GM12874 (cell line): Measurements from ENCODE around the gene CPNE1.

Source experiments
- TF ChIP-seq, protein P1 (sequence below): IDR thresholded peaks from 2 replicates; pipeline ENCODE4 v1.5.1; 2011; ENCODE audit warnings: low read depth, mild to moderate bottlenecking, control low read depth, low read length, moderate library complexity; ENCODE audit not compliant: insufficient read depth

Gene CPNE1

DNA sequence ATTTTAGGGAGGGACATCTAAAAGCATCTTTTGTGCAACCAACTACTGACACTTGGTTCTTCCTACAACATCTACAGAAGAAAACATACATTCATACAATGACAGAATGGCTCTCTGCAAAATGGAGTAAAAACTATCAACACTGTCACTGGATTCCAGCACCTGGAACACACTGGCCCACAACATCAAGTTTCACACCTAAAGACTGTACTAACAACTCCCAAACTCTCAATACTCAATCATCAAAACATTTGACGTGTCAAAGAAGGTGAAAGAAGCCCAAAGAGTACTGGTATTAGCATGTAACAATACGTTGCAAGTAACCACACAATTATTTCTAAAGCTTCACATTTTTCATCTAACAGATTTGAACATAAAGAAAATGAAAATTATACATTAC, 2.1 kb downstream of the CPNE1 start:
- TF ChIP-seq, protein P1, sequence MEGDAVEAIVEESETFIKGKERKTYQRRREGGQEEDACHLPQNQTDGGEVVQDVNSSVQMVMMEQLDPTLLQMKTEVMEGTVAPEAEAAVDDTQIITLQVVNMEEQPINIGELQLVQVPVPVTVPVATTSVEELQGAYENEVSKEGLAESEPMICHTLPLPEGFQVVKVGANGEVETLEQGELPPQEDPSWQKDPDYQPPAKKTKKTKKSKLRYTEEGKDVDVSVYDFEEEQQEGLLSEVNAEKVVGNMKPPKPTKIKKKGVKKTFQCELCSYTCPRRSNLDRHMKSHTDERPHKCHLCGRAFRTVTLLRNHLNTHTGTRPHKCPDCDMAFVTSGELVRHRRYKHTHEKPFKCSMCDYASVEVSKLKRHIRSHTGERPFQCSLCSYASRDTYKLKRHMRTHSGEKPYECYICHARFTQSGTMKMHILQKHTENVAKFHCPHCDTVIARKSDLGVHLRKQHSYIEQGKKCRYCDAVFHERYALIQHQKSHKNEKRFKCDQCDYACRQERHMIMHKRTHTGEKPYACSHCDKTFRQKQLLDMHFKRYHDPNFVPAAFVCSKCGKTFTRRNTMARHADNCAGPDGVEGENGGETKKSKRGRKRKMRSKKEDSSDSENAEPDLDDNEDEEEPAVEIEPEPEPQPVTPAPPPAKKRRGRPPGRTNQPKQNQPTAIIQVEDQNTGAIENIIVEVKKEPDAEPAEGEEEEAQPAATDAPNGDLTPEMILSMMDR: no peak

DNA sequence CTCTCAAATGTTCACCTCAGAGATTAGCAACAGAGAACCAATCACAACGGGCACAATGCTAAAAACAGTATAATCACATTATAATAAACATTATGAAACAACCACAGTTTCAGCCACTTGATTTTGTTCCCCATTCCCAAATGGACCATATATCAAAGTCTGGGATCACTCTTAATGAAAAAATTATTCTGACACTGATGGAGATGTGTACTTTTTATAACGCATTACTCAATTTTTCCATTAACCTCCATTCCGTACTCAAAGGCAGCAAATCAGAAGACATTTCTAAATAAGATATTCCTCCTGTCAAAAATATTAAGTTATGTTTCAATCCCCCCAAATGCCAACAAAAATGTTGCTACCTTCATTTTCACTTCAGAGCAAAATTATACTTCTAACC, 2.8 kb downstream of the CPNE1 start:
- TF ChIP-seq, protein P1: no peak

DNA sequence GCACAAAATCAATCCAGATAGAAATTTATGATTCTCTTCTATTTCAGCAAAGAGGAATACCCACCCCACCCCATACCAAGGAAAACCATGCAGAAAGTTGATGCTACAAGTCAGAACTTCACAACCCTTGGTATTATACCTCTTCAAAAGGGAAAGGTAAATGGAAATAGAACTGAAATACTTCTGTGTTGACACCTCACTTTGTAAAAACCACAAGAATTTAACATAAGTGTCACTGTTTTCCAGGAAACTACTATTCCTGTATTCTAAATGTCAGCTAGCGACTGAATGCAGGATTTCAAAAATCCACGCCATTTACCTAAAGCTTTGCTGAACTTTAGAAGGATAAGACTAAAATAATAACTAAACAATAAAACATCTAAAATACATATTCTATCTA, 3.6 kb downstream of the CPNE1 start:
- TF ChIP-seq, protein P1: no peak

DNA sequence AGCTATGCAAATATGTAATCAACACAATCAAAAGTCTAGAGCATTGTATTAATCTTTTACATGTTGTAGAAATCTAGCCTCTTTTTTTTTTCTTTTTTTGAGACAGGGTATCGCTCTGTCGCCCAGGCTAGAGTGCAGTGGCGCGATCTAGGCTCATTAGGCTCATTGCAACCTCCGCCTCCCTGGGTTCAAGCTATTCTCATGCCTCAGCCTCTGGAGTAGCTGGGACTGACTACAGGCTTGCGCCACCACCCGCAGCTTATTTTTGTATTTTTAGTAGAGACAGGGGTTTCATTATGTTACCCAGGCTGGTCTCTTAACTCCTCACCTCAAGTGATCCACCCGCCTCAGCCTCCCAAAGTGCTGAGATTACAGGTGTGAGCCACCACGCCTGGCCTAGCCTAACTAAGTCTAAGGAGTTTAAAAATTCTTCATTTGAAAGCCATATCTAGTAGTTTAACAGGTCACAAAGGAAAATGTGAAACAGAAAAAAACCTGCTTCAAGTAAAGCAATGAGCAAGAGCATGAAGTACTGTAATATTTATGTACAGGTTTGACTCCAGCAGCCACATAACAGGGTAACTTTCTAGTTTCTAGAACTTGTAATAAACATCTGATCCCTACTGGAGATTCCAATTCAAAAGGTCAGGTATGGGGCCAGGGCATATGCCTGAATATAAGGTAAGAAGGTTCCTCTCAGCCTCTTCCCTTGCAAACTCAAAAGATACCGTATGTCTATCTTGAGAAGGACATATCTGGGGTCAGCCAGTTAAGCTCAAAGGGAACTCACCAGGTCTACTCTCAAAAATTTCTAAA, 4.4 kb downstream of the CPNE1 start:
- TF ChIP-seq, protein P1: no peak

DNA sequence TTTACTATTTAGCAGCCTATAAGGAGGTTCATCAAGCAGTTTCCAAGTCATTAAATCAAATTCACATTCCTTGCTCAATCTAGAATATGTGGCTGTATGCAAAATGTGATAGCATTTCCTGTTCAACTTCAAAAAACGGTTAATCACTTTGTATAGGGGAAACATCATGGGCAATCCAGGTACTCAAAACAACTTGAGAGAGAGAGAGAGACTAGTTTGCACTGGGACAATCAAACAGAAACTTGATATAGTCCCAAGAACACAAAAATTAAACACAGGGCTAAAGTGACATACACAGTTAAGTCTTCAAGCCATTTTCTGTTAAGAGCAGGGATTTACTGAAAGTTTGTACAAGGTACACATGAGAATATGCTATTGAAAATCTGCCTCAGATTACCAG, 7.4 kb downstream of the CPNE1 start:
- TF ChIP-seq, protein P1: no peak

DNA sequence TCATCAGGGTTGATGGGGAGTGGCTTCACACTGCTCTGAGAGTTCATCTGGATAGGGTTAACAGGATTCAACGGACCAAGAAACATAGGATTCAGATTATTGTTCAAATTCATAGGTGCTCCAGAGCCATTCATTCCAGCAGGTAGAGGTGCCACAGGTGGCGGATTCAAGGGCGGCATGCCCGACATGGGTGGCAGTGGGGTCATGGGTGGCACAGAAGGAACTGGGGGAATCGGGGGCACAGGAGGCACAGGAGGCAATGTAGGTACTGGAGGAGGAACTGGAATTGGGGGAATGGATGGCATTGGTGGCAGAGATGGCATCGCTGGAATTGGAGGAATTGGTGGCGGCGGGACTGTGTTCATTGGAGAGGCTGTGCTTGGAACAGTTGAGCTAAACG, 10.3 kb downstream of the CPNE1 start:
- TF ChIP-seq, protein P1: no peak

DNA sequence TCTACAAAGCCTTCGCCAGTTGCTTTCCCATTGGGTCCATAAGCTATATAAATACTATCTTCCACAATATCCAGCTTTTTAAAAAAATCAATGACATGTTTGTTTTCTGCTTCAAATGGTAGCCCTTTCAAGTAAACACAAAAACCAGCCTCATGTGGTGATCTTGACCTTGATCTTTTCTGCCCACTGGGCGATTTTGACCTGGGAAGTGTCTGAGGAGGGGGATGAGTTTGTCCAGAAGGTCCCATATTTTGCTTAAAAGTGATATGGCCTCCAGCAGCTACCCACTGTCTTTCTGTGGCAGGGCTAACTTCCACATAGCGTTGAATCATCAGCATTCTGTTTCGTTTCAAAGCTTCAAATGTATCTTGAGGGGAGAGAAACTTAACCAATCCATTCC, 10.8 kb downstream of the CPNE1 start:
- TF ChIP-seq, protein P1: no peak

DNA sequence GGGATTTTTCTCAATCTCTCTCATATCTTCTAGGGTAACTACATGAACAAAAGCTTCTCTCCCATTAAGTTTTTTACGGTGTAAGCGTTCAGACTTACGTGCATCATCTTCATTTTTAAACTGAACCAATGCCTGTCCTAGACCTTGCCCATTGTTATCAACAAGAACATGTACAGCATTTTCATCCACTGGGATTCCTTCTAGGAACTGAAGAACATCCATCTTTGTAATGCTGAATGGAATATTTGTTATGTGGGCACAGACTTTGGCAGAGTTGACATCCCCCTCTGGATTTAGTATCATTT, 11.3 kb downstream of the CPNE1 start:
- TF ChIP-seq, protein P1: no peak
